Keratinocyte (primary cell): ENCODE data around the gene SINHCAF. TPM values are rescaled to one million over a fixed set of nuclear protein-coding genes. Genes with fewer than 3 reads are reported as not detected.

Source experiments
- DNase-seq: peaks from one replicate; pipeline ENCODE4 v3.0.0-alpha.2; 2011; ENCODE audit warnings: low read depth, missing footprints, low spot score
- FAIRE-seq: peaks from 2 replicates; lab custom pipeline; 2011; peaks lifted over from hg19 to GRCh38; lab: Jason Lieb, UNC
- H2AFZ ChIP-seq: 2 replicates; pipeline ENCODE4 v1.6.0; 2012; ENCODE audit warnings: low read length, control low read depth, inconsistent platforms; ENCODE audit not compliant: control insufficient read depth
- H3K27ac ChIP-seq: 2 replicates; pipeline ENCODE4 v1.5.1; 2011; ENCODE audit warnings: low read length; ENCODE audit not compliant: control insufficient read depth, insufficient read depth
- H3K27me3 ChIP-seq: 3 replicates; pipeline ENCODE4 v1.6.0; 2011; ENCODE audit warnings: low read length; ENCODE audit not compliant: control insufficient read depth, insufficient read depth; ENCODE audit errors: extremely low read depth
- H3K36me3 ChIP-seq, 2 experiments: 2 replicates in 1 of 2; 3 replicates in 1 of 2; pipeline ENCODE4 v1.5.1; 2011; ENCODE audit warnings: low read length in 2 of 2, mild to moderate bottlenecking in 1 of 2; ENCODE audit not compliant: control insufficient read depth in 2 of 2, insufficient read depth in 2 of 2; ENCODE audit errors: extremely low read depth in 1 of 2
- H3K4me1 ChIP-seq: 3 replicates; pipeline ENCODE4 v1.5.1; 2011; ENCODE audit warnings: low read length; ENCODE audit not compliant: control insufficient read depth, insufficient read depth; ENCODE audit errors: extremely low read depth
- H3K4me2 ChIP-seq: 3 replicates; pipeline ENCODE4 v1.6.0; 2011; ENCODE audit warnings: low read depth, low read length; ENCODE audit not compliant: control insufficient read depth, insufficient read depth; ENCODE audit errors: extremely low read depth
- H3K4me3 ChIP-seq, 3 experiments: fragments of 200-600 bp in 1 of 3; sonication (generic) in 1 of 3; 2 replicates in 2 of 3; 3 replicates in 1 of 3; pipeline ENCODE4 v1.5.1; 2011 to 2016; ENCODE audit warnings: low read length in 3 of 3, mild to moderate bottlenecking in 3 of 3, control low read depth in 2 of 3, inconsistent platforms in 1 of 3, low read depth in 1 of 3, mixed read lengths in 1 of 3, mixed run types in 1 of 3, moderate library complexity in 1 of 3; ENCODE audit not compliant: control insufficient read depth in 2 of 3, insufficient read depth in 2 of 3; ENCODE audit errors: extremely low read depth in 1 of 3
- H3K79me2 ChIP-seq: 2 replicates; pipeline ENCODE4 v1.6.0; 2012; ENCODE audit warnings: low read length; ENCODE audit not compliant: control insufficient read depth, insufficient read depth
- H3K9ac ChIP-seq: 3 replicates; pipeline ENCODE4 v1.6.0; 2011; ENCODE audit warnings: low read length; ENCODE audit not compliant: control insufficient read depth, insufficient read depth; ENCODE audit errors: extremely low read depth
- H3K9me1 ChIP-seq: 3 replicates; pipeline ENCODE4 v1.6.0; 2011; ENCODE audit warnings: low read length; ENCODE audit not compliant: control insufficient read depth, insufficient read depth; ENCODE audit errors: extremely low read depth
- H3K9me3 ChIP-seq: 2 replicates; pipeline ENCODE4 v1.5.1; 2012; ENCODE audit warnings: low read depth, low read length; ENCODE audit not compliant: control insufficient read depth
- H4K20me1 ChIP-seq: 3 replicates; pipeline ENCODE4 v1.6.0; 2011; ENCODE audit warnings: low read length; ENCODE audit not compliant: control insufficient read depth, insufficient read depth; ENCODE audit errors: extremely low read depth
- EZH2 ChIP-seq: IDR thresholded peaks from one replicate; pipeline ENCODE4 v1.6.1; 2012; ENCODE audit warnings: inconsistent platforms, mild to moderate bottlenecking, low read length, moderate library complexity
- dilution Hi-C: fragments of 300-500 bp; cut with MboI; formaldehyde crosslinking; loops from one replicate; pipeline ENCODE4 v1.7.0; 2020; ENCODE audit warnings: low sequenced_read_pairs; ENCODE audit not compliant: extremely low pct_ligation_motif_present
- polyA plus RNA-seq, 5 experiments: library from polyadenylated mRNA; depleted of rRNA in 3 of 5; stranded (reverse) in 3 of 5; stranded (forward) in 1 of 5; unstranded in 1 of 5; fragments of >200 nt; gene quantifications; 1 replicate in 1 of 5; 2 replicates in 3 of 5; 3 replicates in 1 of 5; pipeline versions ENCODE4 v1.2.1 to v1.2.3, GENCODE V29; 2011 to 2012; ENCODE audit warnings: missing spikeins in 2 of 5, low read depth in 1 of 5, low replicate concordance in 1 of 5
- TF ChIP-seq, protein P1 (sequence below), 3 experiments: IDR thresholded peaks in 1 of 3; conservative IDR thresholded peaks in 1 of 3; optimal IDR thresholded peaks in 1 of 3; 2 replicates in 2 of 3; 3 replicates in 1 of 3; pipeline versions ENCODE3 to v1.5.1; 2011; ENCODE audit warnings: low read length in 3 of 3, mild to moderate bottlenecking in 3 of 3, moderate library complexity in 2 of 3, control low read depth in 1 of 3, inconsistent platforms in 1 of 3; ENCODE audit not compliant: insufficient read depth in 2 of 3; ENCODE audit errors: extremely low read depth in 1 of 3

The SINHCAF gene
- polyA plus RNA-seq, 1 donor (not counting 4 experiments of a cell fraction or from before 2014, with no cell fraction given), result 57.4 TPM

DNA sequence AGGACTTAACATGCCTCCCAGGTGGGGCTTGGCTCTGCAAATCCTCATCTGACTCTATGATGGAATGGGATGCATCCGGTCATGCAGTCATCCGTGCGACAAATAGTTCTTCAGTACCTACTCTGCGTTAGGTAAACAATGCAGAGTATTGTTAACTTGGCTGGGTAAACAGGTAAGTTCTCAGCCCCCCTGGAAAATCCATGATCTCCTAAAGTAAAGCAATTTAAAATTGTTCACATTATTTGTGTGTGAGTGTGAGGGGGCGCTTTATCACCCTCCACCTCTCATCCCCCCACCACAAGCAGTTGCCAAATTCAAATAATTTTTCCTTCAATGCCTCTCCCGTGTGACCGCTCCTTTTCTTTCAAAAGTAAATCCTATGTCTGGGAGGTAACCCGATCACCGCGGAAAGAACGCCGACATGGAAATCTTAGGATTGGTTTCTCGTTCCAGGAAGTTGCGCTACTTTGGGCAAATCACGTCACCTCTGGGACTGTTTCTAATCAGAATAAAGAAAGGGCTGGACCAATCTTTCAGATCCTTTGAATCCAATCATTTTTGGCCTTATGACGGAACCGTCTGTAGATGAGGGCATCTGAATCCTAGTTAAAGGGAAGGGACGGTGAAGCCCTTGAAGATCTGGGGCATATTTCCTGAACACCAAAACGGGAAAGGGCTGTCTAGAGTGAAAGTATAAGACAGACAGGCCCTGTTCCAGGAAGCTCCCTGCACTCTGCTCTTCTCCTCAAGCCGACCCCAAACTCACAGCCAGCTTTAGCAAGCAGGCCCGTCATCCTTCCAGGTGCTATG lies 44.0 kb upstream of the SINHCAF start:
- DNase-seq (no peak), FAIRE-seq (peak; percentile 86)
- Histone ChIP-seq H3K9ac (peak overlapping the region; percentile 60), H2AFZ (peak overlapping the region; percentile 98), H3K27ac (peak overlapping the region; percentile 35), H3K36me3 (no peaks in the 10 kb centered on the region), H3K4me1 (peaks cover 11% of the 10 kb centered on the region), H3K79me2 (no peaks in the 10 kb centered on the region), H3K9me3 (no peaks in the 10 kb centered on the region), H3K4me3 (peak overlapping the region; percentile 4 to 43 (median 40)), H3K9me1 (no peaks in the 10 kb centered on the region), H4K20me1 (no peaks in the 10 kb centered on the region), H3K27me3 (no peaks in the 10 kb centered on the region), H3K4me2 (peak overlapping the region; percentile 70)
- dilution Hi-C loops, result no loop called here
- TF ChIP-seq, protein P1, sequence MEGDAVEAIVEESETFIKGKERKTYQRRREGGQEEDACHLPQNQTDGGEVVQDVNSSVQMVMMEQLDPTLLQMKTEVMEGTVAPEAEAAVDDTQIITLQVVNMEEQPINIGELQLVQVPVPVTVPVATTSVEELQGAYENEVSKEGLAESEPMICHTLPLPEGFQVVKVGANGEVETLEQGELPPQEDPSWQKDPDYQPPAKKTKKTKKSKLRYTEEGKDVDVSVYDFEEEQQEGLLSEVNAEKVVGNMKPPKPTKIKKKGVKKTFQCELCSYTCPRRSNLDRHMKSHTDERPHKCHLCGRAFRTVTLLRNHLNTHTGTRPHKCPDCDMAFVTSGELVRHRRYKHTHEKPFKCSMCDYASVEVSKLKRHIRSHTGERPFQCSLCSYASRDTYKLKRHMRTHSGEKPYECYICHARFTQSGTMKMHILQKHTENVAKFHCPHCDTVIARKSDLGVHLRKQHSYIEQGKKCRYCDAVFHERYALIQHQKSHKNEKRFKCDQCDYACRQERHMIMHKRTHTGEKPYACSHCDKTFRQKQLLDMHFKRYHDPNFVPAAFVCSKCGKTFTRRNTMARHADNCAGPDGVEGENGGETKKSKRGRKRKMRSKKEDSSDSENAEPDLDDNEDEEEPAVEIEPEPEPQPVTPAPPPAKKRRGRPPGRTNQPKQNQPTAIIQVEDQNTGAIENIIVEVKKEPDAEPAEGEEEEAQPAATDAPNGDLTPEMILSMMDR (optimal IDR thresholded peaks at IDR 0.05 in 1 of 3, IDR thresholded peaks at IDR 0.05 in 1 of 3, conservative IDR thresholded peaks at IDR 0.05 in 1 of 3; ENCODE audit: extremely low read depth in 1 of 3, insufficient read depth in 2 of 3, low read length in 3 of 3), result no peak
- no peak for TF ChIP-seq EZH2

DNA sequence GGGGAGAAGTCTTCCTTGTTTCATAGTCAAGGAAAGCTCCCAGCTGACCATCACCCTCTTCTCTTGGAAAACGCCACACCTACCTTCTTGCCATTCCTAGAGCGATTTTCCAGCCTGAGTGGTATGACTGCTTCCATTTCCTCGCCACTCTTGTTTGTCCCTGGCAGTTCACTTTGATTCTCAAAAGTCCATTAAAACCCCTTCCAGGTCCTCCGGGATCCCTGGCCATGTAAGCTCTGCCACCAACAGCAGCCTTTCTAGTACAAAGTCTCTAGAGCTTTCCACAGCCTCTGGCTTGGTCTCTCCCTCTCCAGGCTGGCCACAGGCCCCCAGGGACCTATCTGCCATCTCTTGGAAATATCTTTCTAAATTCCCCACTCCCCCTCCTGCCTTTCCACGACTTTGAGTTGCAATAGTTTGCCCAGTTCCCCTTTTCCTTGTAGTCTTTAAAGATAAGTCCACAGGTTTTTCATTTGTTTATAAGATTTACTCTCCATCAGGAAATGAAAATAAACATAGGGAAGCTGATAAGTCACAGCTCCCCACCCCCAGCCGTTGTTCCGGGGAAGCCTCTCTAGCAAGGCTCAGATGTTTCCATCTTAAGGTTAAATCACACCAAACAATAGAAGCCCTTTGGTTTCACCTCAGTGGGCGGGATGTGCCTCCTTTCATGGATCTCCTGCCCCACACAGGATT lies 42.9 kb upstream of the SINHCAF start:
- FAIRE-seq (no peak), DNase-seq (no peak)
- Histone ChIP-seq H3K4me3 (no peak overlapping the region), H2AFZ (no peak overlapping the region), H3K79me2 (no peaks in the 10 kb centered on the region), H3K9me1 (no peaks in the 10 kb centered on the region), H4K20me1 (no peaks in the 10 kb centered on the region), H3K36me3 (no peaks in the 10 kb centered on the region), H3K27me3 (no peaks in the 10 kb centered on the region), H3K9me3 (no peaks in the 10 kb centered on the region), H3K4me1 (peaks cover 11% of the 10 kb centered on the region), H3K4me2 (no peak overlapping the region), H3K9ac (no peak overlapping the region), H3K27ac (no peak overlapping the region)
- no peak for TF ChIP-seq EZH2
- TF ChIP-seq, protein P1 (optimal IDR thresholded peaks at IDR 0.05 in 1 of 3, IDR thresholded peaks at IDR 0.05 in 1 of 3, conservative IDR thresholded peaks at IDR 0.05 in 1 of 3; ENCODE audit: extremely low read depth in 1 of 3, insufficient read depth in 2 of 3, low read length in 3 of 3), result no peak
- dilution Hi-C loops, result no loop called here
